HFFc6 (cell line): ENCODE data around the gene HOXA4. TPM values are rescaled to one million over a fixed set of nuclear protein-coding genes. Genes with fewer than 3 reads are reported as not detected.
A peak's percentile ranks its signal among the peaks of the same experiment; 100 is the strongest.

ENCODE experiments used
- DNase-seq: peaks from one replicate; pipeline ENCODE4 v3.0.0-alpha.2; 2018
- H3K27ac Mint-ChIP-seq: 2 replicates; pipeline ENCODE4 v1.8.0; 2020; ENCODE audit warnings: mild to moderate bottlenecking, mixed read lengths
- H3K27me3 Mint-ChIP-seq: 2 replicates; pipeline ENCODE4 v1.8.0; 2021; ENCODE audit warnings: mild to moderate bottlenecking, moderate library complexity, mixed read lengths; ENCODE audit not compliant: insufficient read depth
- H3K36me3 Mint-ChIP-seq: 2 replicates; pipeline ENCODE4 v1.8.0; 2021; ENCODE audit warnings: low read depth, mixed read lengths
- H3K4me1 Mint-ChIP-seq: 2 replicates; pipeline ENCODE4 v1.8.0; 2020; ENCODE audit warnings: low read depth, mixed read lengths
- H3K4me3 Mint-ChIP-seq: 2 replicates; pipeline ENCODE4 v1.8.0; 2020; ENCODE audit warnings: mild to moderate bottlenecking, moderate library complexity, mixed read lengths
- H3K9me3 Mint-ChIP-seq: 2 replicates; pipeline ENCODE4 v1.8.0; 2020; ENCODE audit warnings: mild to moderate bottlenecking, mixed read lengths
- CTCF ChIP-seq: fragments of 200-600 bp; sonication (generic); IDR thresholded peaks from 2 replicates; pipeline ENCODE4 v1.5.0; 2021; ENCODE audit warnings: antibody characterized with exemption, mild to moderate bottlenecking
- total RNA-seq, 6 experiments: library from RNA; stranded (reverse); fragmentation: NEBNext Ultra II Directional; extraction: Animal tissue kit (Norgen Biotek cat#: 25700); gene quantifications; 2 replicates in 1 of 6; 3 replicates in 5 of 6; pipeline ENCODE4 v1.2.3, GENCODE V29; 2021

Gene HOXA4
- total RNA-seq, 6 experiments from 2014 or later = 0.38 to 1.0 (median 0.47) TPM

- H3K4me3 Mint-ChIP-seq = peak within 1 kb of the TSS; percentile 29
- TF ChIP-seq CTCF = no peak
- no peak for DNase-seq
- H3K36me3 Mint-ChIP-seq = peaks cover 43% of the 10 kb centered on the region
- H3K27ac Mint-ChIP-seq = no peak within 1 kb of the TSS
- no peaks in the 10 kb centered on the region for H3K9me3 Mint-ChIP-seq
- H3K27me3 Mint-ChIP-seq = peaks cover 44% of the 10 kb centered on the region
- H3K4me1 Mint-ChIP-seq = peaks cover 45% of the 10 kb centered on the region
Observed at GRCh38 chr7:27102581-27103442, 27.7 kb downstream of the HOXA4 start, which contains the start of gene HOXA2. Gene HOXA2, minus strand, starts transcription at chr7:27102683. Its CDS starts 183 bp downstream, at chr7:27102500.

GRCh38 chr7:27101957-27102580 is 28.5 kb downstream of the HOXA4 start:
- Mint-ChIP-seq H3K36me3 (peaks cover 42% of the 10 kb centered on the region), H3K27ac (no peak overlapping the region), H3K4me1 (peaks cover 50% of the 10 kb centered on the region), H3K9me3 (no peaks in the 10 kb centered on the region), H3K4me3 (no peak overlapping the region), H3K27me3 (peaks cover 40% of the 10 kb centered on the region)
- TF ChIP-seq CTCF = no peak
- no peak for DNase-seq

- no peak for DNase-seq
- no peak for TF ChIP-seq CTCF
- Mint-ChIP-seq H3K9me3 (no peaks in the 10 kb centered on the region), H3K36me3 (peaks cover 43% of the 10 kb centered on the region), H3K27ac (no peak overlapping the region), H3K4me1 (peaks cover 49% of the 10 kb centered on the region), H3K27me3 (peaks cover 40% of the 10 kb centered on the region), H3K4me3 (no peak overlapping the region)
Observed at GRCh38 chr7:27101171-27101956, 29.2 kb downstream of the HOXA4 start.

GRCh38 chr7:27100694-27101170 is 29.8 kb downstream of the HOXA4 start:
- peaks cover 41% of the 10 kb centered on the region for H3K27me3 Mint-ChIP-seq
- no peak for DNase-seq
- H3K9me3 Mint-ChIP-seq = no peaks in the 10 kb centered on the region
- peaks cover 43% of the 10 kb centered on the region for H3K36me3 Mint-ChIP-seq
- H3K4me1 Mint-ChIP-seq = peaks cover 44% of the 10 kb centered on the region
- no peak overlapping the region for H3K4me3 Mint-ChIP-seq
- no peak for TF ChIP-seq CTCF
- no peak overlapping the region for H3K27ac Mint-ChIP-seq
